HG03135 (cell line): ENCODE measurements around the gene NKD2.
"Not testable (repeated sequence)": the region's sequence is repeated elsewhere in the genome, so short reads cannot be mapped to it uniquely, and the experiment has no call there.

Source experiments
- ATAC-seq: cut with Tn5 transposase; IDR thresholded peaks from one replicate; pipeline ENCODE4 v1.9.1; 2021; ENCODE audit warnings: mild to moderate bottlenecking, moderate library complexity; ENCODE audit not compliant: unreplicated experiment

NKD2 gene

GRCh38 chr5:1012900-1013237 lies 4.3 kb downstream of the NKD2 start:
- no peak for ATAC-seq

- no peak for ATAC-seq
Measured at GRCh38 chr5:1013238-1013947, 4.8 kb downstream of the NKD2 start.

- no peak for ATAC-seq
Measured at GRCh38 chr5:1013948-1014301, 5.3 kb downstream of the NKD2 start.

GRCh38 chr5:1014346-1014745 lies 5.7 kb downstream of the NKD2 start:
- no peak for ATAC-seq

- no peak for ATAC-seq
Measured at GRCh38 chr5:1014781-1015221, 6.2 kb downstream of the NKD2 start.

- no peak for ATAC-seq
Measured at GRCh38 chr5:1015507-1015906, 6.9 kb downstream of the NKD2 start.

- ATAC-seq: no peak
Measured at GRCh38 chr5:1016036-1016435, 7.4 kb downstream of the NKD2 start.

- ATAC-seq: no peak
Measured at GRCh38 chr5:1016476-1016875, 7.9 kb downstream of the NKD2 start.

- no peak for ATAC-seq
Measured at GRCh38 chr5:1017056-1017455, 8.5 kb downstream of the NKD2 start.

GRCh38 chr5:1017691-1018455 lies 9.3 kb downstream of the NKD2 start:
- ATAC-seq: no peak

GRCh38 chr5:1018596-1018995 lies 10.0 kb downstream of the NKD2 start:
- no peak for ATAC-seq

- no peak for ATAC-seq
Measured at GRCh38 chr5:1019001-1019905, 10.7 kb downstream of the NKD2 start.

- no peak for ATAC-seq
Measured at GRCh38 chr5:1020452-1020961, 11.9 kb downstream of the NKD2 start.

GRCh38 chr5:1021136-1021968 lies 12.8 kb downstream of the NKD2 start:
- no peak for ATAC-seq

GRCh38 chr5:1021969-1022336 lies 13.4 kb downstream of the NKD2 start:
- not testable (repeated sequence) for ATAC-seq

- no peak for ATAC-seq
Measured at GRCh38 chr5:1026700-1027621, 18.4 kb downstream of the NKD2 start.

- no peak for ATAC-seq
Measured at GRCh38 chr5:1027631-1028441, 19.2 kb downstream of the NKD2 start.

- ATAC-seq: no peak
Measured at GRCh38 chr5:1028481-1029281, 20.1 kb downstream of the NKD2 start.
